Keratinocyte (primary cell): ENCODE results near the gene AFAP1L2. TPM values are rescaled to one million over a fixed set of nuclear protein-coding genes. Genes with fewer than 3 reads are reported as not detected.

ENCODE experiments used
- DNase-seq: peaks from one replicate; pipeline ENCODE4 v3.0.0-alpha.2; 2011; ENCODE audit warnings: low read depth, missing footprints, low spot score
- FAIRE-seq: peaks from 2 replicates; lab custom pipeline; 2011; peaks lifted over from hg19 to GRCh38; lab: Jason Lieb, UNC
- H2AFZ ChIP-seq: 2 replicates; pipeline ENCODE4 v1.6.0; 2012; ENCODE audit warnings: low read length, control low read depth, inconsistent platforms; ENCODE audit not compliant: control insufficient read depth
- H3K27ac ChIP-seq: 2 replicates; pipeline ENCODE4 v1.5.1; 2011; ENCODE audit warnings: low read length; ENCODE audit not compliant: control insufficient read depth, insufficient read depth
- H3K27me3 ChIP-seq: 3 replicates; pipeline ENCODE4 v1.6.0; 2011; ENCODE audit warnings: low read length; ENCODE audit not compliant: control insufficient read depth, insufficient read depth; ENCODE audit errors: extremely low read depth
- H3K36me3 ChIP-seq, 2 experiments: 2 replicates in 1 of 2; 3 replicates in 1 of 2; pipeline ENCODE4 v1.5.1; 2011; ENCODE audit warnings: low read length in 2 of 2, mild to moderate bottlenecking in 1 of 2; ENCODE audit not compliant: control insufficient read depth in 2 of 2, insufficient read depth in 2 of 2; ENCODE audit errors: extremely low read depth in 1 of 2
- H3K4me1 ChIP-seq: 3 replicates; pipeline ENCODE4 v1.5.1; 2011; ENCODE audit warnings: low read length; ENCODE audit not compliant: control insufficient read depth, insufficient read depth; ENCODE audit errors: extremely low read depth
- H3K4me2 ChIP-seq: 3 replicates; pipeline ENCODE4 v1.6.0; 2011; ENCODE audit warnings: low read depth, low read length; ENCODE audit not compliant: control insufficient read depth, insufficient read depth; ENCODE audit errors: extremely low read depth
- H3K4me3 ChIP-seq, 3 experiments: fragments of 200-600 bp in 1 of 3; sonication (generic) in 1 of 3; 2 replicates in 2 of 3; 3 replicates in 1 of 3; pipeline ENCODE4 v1.5.1; 2011 to 2016; ENCODE audit warnings: low read length in 3 of 3, mild to moderate bottlenecking in 3 of 3, control low read depth in 2 of 3, inconsistent platforms in 1 of 3, low read depth in 1 of 3, mixed read lengths in 1 of 3, mixed run types in 1 of 3, moderate library complexity in 1 of 3; ENCODE audit not compliant: control insufficient read depth in 2 of 3, insufficient read depth in 2 of 3; ENCODE audit errors: extremely low read depth in 1 of 3
- H3K79me2 ChIP-seq: 2 replicates; pipeline ENCODE4 v1.6.0; 2012; ENCODE audit warnings: low read length; ENCODE audit not compliant: control insufficient read depth, insufficient read depth
- H3K9ac ChIP-seq: 3 replicates; pipeline ENCODE4 v1.6.0; 2011; ENCODE audit warnings: low read length; ENCODE audit not compliant: control insufficient read depth, insufficient read depth; ENCODE audit errors: extremely low read depth
- H3K9me1 ChIP-seq: 3 replicates; pipeline ENCODE4 v1.6.0; 2011; ENCODE audit warnings: low read length; ENCODE audit not compliant: control insufficient read depth, insufficient read depth; ENCODE audit errors: extremely low read depth
- H3K9me3 ChIP-seq: 2 replicates; pipeline ENCODE4 v1.5.1; 2012; ENCODE audit warnings: low read depth, low read length; ENCODE audit not compliant: control insufficient read depth
- H4K20me1 ChIP-seq: 3 replicates; pipeline ENCODE4 v1.6.0; 2011; ENCODE audit warnings: low read length; ENCODE audit not compliant: control insufficient read depth, insufficient read depth; ENCODE audit errors: extremely low read depth
- EZH2 ChIP-seq: IDR thresholded peaks from one replicate; pipeline ENCODE4 v1.6.1; 2012; ENCODE audit warnings: inconsistent platforms, mild to moderate bottlenecking, low read length, moderate library complexity
- dilution Hi-C: fragments of 300-500 bp; cut with MboI; formaldehyde crosslinking; loops from one replicate; pipeline ENCODE4 v1.7.0; 2020; ENCODE audit warnings: low sequenced_read_pairs; ENCODE audit not compliant: extremely low pct_ligation_motif_present
- polyA plus RNA-seq, 5 experiments: library from polyadenylated mRNA; depleted of rRNA in 3 of 5; stranded (reverse) in 3 of 5; stranded (forward) in 1 of 5; unstranded in 1 of 5; fragments of >200 nt; gene quantifications; 1 replicate in 1 of 5; 2 replicates in 3 of 5; 3 replicates in 1 of 5; pipeline versions ENCODE4 v1.2.1 to v1.2.3, GENCODE V29; 2011 to 2012; ENCODE audit warnings: missing spikeins in 2 of 5, low read depth in 1 of 5, low replicate concordance in 1 of 5
- small RNA-seq, 3 experiments: library from RNA; depleted of rRNA; stranded (forward); fragments of <200 nt; gene quantifications; one replicate each; pipeline ENCODE3, GENCODE V24; 2012; ENCODE audit warnings: low read depth in 3 of 3, low replicate concordance in 1 of 3; ENCODE audit not compliant: insufficient read length in 3 of 3
- TF ChIP-seq, protein P1 (sequence below), 3 experiments: IDR thresholded peaks in 1 of 3; conservative IDR thresholded peaks in 1 of 3; optimal IDR thresholded peaks in 1 of 3; 2 replicates in 2 of 3; 3 replicates in 1 of 3; pipeline versions ENCODE3 to v1.5.1; 2011; ENCODE audit warnings: low read length in 3 of 3, mild to moderate bottlenecking in 3 of 3, moderate library complexity in 2 of 3, control low read depth in 1 of 3, inconsistent platforms in 1 of 3; ENCODE audit not compliant: insufficient read depth in 2 of 3; ENCODE audit errors: extremely low read depth in 1 of 3

The AFAP1L2 gene
- polyA plus RNA-seq, 1 donor (not counting 4 experiments of a cell fraction or from before 2014, with no cell fraction given) = 40.4 TPM

DNA sequence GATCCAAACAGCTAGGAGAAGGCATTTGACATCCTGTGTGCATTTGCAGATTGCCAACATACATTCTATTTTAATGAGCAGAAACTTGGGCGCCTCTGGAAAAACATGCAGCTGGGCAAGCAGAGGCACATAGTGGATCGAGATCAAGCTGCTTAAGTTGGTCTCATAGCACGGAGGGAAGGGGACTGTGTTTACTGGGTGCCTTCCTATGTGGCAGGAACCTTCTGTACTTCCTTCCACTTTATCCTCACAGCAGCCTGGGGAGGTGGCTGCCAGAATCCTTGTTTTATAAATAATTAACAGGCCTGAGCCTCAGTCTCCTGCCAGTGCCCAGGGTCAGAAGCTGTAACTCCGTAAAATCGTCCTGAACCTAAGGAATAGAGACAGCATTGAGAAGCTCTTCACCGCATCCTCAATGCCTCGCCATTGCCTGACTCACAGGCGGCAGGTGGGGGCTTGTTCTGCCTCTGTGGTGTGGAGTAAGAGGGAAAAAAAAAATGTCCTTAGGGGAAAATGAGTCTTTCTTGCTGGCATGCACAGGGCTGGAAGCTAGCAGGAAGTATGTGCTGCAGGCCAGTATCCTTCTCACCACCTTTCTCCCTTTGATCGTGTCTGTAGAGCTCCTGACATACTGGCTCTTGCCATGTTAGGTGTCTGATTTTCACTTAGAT lies 159.0 kb downstream of the AFAP1L2 start:
- Histone ChIP-seq H4K20me1 (no peaks in the 10 kb centered on the region), H3K9me3 (no peaks in the 10 kb centered on the region), H3K9me1 (no peaks in the 10 kb centered on the region), H3K27ac (peak overlapping the region; percentile 95), H3K4me2 (peak overlapping the region; percentile 88), H3K27me3 (peaks cover under 1% of the 10 kb centered on the region), H3K79me2 (no peaks in the 10 kb centered on the region), H3K36me3 (no peaks in the 10 kb centered on the region), H2AFZ (peak overlapping the region; percentile 80), H3K4me1 (peaks cover 46% of the 10 kb centered on the region), H3K4me3 (peak overlapping the region; percentile 4 to 60 (median 60)), H3K9ac (peak overlapping the region; percentile 82)
- DNase-seq (peak; percentile 84), FAIRE-seq (peak; percentile 99)
- dilution Hi-C loops = no loop called here
- TF ChIP-seq EZH2 = no peak
- TF ChIP-seq, protein P1, sequence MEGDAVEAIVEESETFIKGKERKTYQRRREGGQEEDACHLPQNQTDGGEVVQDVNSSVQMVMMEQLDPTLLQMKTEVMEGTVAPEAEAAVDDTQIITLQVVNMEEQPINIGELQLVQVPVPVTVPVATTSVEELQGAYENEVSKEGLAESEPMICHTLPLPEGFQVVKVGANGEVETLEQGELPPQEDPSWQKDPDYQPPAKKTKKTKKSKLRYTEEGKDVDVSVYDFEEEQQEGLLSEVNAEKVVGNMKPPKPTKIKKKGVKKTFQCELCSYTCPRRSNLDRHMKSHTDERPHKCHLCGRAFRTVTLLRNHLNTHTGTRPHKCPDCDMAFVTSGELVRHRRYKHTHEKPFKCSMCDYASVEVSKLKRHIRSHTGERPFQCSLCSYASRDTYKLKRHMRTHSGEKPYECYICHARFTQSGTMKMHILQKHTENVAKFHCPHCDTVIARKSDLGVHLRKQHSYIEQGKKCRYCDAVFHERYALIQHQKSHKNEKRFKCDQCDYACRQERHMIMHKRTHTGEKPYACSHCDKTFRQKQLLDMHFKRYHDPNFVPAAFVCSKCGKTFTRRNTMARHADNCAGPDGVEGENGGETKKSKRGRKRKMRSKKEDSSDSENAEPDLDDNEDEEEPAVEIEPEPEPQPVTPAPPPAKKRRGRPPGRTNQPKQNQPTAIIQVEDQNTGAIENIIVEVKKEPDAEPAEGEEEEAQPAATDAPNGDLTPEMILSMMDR (optimal IDR thresholded peaks at IDR 0.05 in 1 of 3, IDR thresholded peaks at IDR 0.05 in 1 of 3, conservative IDR thresholded peaks at IDR 0.05 in 1 of 3; ENCODE audit: extremely low read depth in 1 of 3, insufficient read depth in 2 of 3, low read length in 3 of 3) = no peak

Small RNA genes within 50 kb of the gene (small RNA-seq; reads per million reads assigned to genes)
- 0 reads per million in 3 experiments for gene RN7SL384P

Other genes starting within 250 kb of the AFAP1L2 start
- 6.5 to 13.0 TPM (median 8.0 TPM) in 3 replicates for gene CCDC186, start 230.3 kb downstream of the AFAP1L2 start, polyA plus RNA-seq
- gene TDRD1, start 225.1 kb downstream of the AFAP1L2 start, polyA plus RNA-seq = 0.33 to 0.56 TPM (median 0.48 TPM) in 3 replicates
- 0.35 to 0.49 TPM (median 0.41 TPM) in 3 replicates for gene VWA2, start 165.2 kb downstream of the AFAP1L2 start, polyA plus RNA-seq